GM21576 (cell line): ENCODE measurements around the gene GIPC1.
"Not testable (repeated sequence)": the region's sequence is repeated elsewhere in the genome, so short reads cannot be mapped to it uniquely, and the experiment has no call there.

Experiments used
- ATAC-seq: cut with Tn5 transposase; IDR thresholded peaks from one replicate; pipeline ENCODE4 v1.9.1; 2021; ENCODE audit warnings: mild to moderate bottlenecking, moderate library complexity; ENCODE audit not compliant: unreplicated experiment

Gene GIPC1, protein sequence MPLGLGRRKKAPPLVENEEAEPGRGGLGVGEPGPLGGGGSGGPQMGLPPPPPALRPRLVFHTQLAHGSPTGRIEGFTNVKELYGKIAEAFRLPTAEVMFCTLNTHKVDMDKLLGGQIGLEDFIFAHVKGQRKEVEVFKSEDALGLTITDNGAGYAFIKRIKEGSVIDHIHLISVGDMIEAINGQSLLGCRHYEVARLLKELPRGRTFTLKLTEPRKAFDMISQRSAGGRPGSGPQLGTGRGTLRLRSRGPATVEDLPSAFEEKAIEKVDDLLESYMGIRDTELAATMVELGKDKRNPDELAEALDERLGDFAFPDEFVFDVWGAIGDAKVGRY

GRCh38 chr19:14496029-14496833 is at the start of gene GIPC1:
TSS of gene GIPC1 (minus strand) at chr19:14496127. CDS start at chr19:14482976, 13,151 bp downstream.
- peak; percentile 70 for ATAC-seq

GRCh38 chr19:14545716-14546082 is 49.8 kb upstream of the GIPC1 start:
- no peak for ATAC-seq

GRCh38 chr19:14544977-14545715 is 49.2 kb upstream of the GIPC1 start:
- no peak for ATAC-seq

DNA sequence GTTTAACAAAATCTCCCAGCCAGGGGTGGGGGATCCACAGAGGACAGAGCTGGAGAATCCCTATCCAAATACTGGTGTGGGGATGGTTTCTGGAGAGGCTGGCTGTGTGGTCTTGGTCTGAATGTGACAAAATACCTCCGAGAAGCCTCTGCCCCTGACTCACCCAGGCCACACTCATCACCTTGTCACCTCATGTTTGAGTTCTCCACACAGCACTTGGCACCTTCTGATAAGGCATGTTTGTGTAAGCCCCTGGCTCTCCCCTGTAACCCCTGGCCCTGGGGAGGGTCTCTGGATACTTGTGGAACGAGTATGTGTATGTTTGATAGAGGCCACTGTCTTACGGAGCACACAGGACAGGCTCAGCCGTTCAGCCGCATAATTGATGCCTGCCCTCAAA is 48.1 kb upstream of the GIPC1 start:
- ATAC-seq = no peak

- ATAC-seq = no peak
Observed at GRCh38 chr19:14542711-14543328, 46.9 kb upstream of the GIPC1 start.

- not testable (repeated sequence) for ATAC-seq
Observed at GRCh38 chr19:14541979-14542378, 46.1 kb upstream of the GIPC1 start.

- ATAC-seq = no peak
Observed at GRCh38 chr19:14540741-14541525, 45.0 kb upstream of the GIPC1 start.

GRCh38 chr19:14536926-14537692 is 41.2 kb upstream of the GIPC1 start:
- ATAC-seq = no peak

- ATAC-seq = no peak
Observed at GRCh38 chr19:14533450-14533849, 37.5 kb upstream of the GIPC1 start.

DNA sequence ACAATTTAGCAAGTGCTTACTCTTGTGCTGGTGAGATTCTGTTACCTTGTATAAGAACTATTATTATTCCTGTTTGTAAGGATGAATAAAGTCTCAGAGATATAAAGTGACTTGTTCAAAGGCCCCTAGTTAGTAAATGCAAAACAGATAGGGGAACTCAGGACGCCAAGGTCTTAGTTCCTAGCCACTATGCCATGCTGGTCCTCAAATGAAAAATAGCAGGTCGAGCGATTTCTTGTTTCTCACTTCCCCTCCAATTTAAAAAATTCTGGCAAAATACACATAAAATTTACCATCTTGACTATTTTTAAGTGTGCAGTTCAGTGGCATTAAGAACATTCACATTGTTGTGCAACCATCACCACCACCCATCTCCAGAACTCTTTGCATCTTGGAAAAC is 34.6 kb upstream of the GIPC1 start:
- no peak for ATAC-seq

GRCh38 chr19:14530005-14530348 is 34.0 kb upstream of the GIPC1 start:
- ATAC-seq = no peak

DNA sequence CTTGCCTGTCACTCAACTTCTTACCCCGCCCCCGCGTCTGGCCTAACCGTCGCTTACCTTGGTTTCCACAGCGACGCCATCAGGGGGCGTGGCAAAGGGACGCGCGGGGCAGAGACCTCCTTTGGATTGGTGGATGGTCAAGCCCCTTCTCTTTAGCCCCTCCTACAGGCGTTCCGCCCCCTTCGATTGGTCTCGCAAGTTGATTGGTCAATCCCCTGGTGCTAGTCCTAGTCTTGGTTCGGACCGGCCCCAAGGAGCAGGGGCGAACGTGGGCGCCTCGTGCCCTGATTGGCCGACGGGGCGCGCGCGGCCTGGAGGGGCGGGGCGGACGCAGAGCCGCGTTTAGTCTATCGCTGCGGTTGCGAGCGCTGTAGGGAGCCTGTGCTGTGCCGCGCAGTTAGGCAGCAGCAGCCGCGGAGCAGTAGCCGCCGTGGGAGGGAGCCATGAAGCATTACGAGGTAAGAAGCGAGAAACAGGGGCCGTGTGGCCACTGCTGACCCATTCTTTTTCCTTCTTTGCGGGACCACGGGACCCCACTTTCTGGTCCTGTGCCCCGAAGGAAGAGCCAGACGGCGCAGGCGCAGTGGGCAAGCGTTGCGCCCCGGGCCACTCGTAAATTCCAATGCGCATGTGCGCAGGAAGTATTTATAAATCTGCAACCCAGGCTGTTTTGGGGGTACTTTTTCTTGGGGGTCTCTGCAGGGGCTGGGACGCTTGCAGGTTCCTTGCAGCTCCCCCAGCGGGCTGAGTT is 33.5 kb upstream of the GIPC1 start, which contains the start of gene TECR:
Gene TECR (plus strand): TSS at position 341 of the 751 bp plus-strand sequence. CDS start 103 bp downstream, at position 444.
- peak; percentile 95 for ATAC-seq

DNA sequence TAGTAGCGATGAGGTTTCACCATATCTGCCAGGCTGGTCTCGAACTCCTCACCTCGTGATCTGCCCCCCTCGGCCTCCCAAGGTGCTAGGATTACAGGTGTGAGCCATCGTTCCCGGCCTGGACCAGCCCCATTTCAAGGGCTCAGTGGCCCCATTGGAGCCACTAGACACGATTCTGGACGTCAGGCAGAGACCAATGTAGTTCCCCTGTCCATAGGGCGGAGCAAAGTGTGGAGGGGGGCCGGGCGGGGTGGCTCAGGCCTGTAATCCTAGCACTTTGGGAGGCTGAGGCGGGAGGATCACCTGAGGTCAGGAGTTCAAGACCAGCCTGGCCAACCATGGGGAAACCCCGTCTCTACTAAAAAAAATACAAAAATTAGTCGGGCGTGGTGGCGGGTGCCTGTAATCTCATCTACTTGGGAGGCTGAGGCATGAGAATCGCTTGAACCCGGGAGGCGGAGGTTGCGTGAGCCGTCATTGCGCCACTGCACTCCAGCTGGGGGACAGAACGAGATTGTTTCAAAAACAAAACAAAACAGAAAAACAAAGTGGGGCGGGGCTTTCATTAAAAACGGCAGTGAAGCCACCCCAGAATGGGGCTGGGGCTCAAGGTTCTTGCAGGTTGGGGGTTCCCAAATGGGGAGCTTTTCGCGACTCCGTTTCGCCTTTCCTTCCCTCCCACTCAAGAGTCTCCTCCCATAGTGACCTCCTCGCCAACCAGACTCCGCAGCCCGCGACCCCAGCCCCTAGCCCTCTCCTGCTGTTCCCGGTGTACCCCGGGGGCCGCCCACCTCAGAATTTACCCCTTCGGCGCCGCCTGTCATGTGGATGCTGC is 32.7 kb upstream of the GIPC1 start:
- ATAC-seq = no peak

DNA sequence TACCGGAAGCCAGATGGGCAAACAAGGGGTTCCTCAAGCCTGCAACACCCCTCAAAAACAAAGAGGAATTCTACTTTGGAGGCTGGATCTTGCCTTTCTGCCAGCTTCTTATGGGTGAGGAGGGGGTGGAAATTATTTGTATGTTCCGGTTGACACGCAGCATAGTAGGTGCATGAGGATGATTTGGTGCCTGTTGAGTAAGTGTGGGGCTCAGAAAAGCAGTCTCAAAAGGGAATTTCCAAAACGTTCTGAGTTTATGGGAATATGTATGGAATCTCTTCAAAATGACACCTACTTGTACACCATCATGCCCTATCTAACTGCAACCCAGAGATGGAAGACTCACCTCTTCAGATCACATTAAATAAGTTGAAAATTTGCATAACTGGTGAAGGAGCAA is 30.5 kb upstream of the GIPC1 start:
- no peak for ATAC-seq

- ATAC-seq = no peak
Observed at GRCh38 chr19:14525729-14526128, 29.8 kb upstream of the GIPC1 start.

DNA sequence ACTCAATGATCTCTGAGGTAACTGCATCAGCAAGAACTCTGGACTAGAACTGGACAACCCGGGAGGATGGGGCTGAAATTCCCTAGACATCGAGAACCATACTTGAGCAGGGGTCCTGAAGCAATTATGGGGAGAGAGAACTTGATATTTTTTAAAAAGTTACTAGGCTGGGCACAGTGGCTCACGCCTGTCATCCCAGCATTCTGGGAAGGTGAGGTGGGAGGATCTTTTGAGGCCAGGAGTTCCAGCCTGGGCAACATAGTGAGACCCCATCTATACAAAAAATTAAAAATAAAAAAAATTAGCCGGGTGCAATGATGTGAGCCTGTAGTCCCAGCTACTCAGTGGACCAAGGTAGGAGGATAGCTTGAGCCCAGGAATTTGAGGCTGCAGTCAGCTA is 24.6 kb upstream of the GIPC1 start:
- ATAC-seq = no peak

DNA sequence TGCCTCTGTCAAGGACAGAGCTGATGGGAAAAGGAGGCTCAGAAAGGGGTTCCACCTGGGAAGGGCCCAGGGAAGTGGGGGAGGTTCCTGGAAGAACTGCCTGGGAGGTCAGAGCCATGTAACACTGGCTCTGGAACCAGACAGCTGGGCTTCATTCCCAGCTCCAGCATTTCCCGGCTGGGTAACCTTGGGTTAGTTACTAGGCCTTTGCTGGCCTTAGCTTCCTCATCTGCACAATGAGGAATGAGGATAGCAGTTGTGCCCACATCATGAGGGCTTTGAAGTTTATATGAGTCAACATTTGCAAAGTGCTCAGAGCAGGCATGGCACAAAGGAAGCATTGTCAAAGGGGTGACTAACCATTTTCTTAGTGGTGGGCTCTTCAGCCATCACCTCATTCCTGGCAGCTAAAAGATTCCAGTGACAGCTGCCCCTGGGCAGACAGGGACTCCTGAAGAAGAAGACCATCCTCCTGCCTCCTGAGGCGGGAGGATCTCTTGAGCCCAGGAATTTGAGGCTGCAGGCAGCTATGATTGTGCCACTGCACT is 24.0 kb upstream of the GIPC1 start:
- ATAC-seq = no peak
